Cerebellar cortex (tissue), 1 donor: Measurements from ENCODE around the gene MEX3D.

Source experiments
- DNase-seq: peaks from one replicate; pipeline ENCODE4 v3.0.0-alpha.2; 2015; ENCODE audit warnings: low spot score

The MEX3D gene

DNA sequence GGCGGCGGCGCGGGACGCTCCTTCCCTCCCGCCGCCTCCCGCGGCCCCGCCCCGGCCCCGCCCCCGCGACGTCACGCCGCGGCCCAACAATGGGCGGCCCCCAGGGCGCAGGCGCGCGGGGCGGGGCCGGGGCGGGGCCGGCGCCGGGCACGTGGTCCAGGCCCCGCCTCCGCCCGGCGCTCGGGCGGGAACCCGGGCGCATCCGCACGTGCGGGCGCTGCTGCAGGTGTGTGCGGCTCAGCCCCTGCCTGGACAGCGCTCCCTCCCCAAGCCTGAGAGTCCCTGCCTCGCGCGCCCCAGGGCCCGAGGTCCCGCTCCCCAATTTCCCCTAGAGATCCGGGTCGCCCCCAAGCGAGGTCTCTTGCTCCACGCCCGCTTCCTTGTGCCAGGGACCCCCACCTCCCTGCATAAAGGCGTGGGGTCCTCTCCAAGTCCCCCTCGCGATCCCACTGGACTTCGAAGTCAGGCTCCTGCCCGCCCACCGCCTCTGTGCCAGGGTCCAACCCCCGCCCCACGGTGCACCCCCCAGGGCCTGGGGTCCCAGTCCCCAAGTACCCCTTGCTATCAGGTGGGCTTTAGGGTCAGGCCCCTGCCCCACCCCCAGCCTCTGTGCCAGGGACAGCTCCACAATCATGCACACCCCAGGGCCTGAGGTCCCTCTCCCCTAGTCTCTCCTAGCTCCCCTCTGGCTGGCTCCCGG lies at the start of gene MEX3D:
MEX3D (minus strand) TSS at position 6 of the 700 bp plus-strand sequence. CDS start 267 bp downstream, outside the sequence.
- DNase-seq: peak; percentile 55

DNA sequence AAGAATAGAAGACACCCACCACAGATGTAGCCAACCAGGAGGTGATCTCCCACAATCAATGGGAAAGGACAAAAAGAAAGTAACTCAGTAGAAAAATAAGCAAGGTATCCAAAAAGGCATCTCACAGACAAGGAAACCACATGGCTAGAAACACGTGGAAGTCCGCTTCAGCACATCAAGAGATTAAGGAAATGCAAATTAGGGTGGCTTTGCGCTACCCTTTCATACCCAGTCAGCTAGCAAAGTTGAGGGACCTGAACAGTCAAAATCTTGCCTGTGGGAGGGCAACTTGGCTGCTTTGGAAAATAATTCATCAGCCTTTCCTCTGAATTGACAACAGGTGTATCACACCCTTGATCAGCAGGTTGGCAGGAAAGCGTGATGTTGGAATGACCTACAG lies 48.8 kb upstream of the MEX3D start:
- DNase-seq: no peak

DNA sequence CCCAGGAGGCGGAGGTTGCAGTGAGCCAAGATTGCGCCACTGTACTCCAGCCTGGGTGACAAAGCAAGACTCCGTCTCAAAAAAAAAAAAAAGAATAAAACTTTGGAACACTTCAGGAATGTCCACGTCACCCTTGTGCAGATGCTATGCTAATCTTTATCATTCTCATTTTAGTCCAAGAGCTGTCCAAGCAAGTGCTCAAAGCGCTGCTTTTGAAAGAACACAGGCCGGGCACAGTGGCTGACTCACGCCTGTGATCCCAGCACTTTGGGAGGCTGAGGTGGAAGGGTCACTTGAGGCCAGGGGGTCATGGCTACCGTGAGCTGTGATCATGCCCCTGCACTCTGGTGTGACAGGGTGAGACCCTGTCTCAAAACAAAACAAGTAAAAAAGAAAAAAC lies 48.3 kb upstream of the MEX3D start:
- no peak for DNase-seq

DNA sequence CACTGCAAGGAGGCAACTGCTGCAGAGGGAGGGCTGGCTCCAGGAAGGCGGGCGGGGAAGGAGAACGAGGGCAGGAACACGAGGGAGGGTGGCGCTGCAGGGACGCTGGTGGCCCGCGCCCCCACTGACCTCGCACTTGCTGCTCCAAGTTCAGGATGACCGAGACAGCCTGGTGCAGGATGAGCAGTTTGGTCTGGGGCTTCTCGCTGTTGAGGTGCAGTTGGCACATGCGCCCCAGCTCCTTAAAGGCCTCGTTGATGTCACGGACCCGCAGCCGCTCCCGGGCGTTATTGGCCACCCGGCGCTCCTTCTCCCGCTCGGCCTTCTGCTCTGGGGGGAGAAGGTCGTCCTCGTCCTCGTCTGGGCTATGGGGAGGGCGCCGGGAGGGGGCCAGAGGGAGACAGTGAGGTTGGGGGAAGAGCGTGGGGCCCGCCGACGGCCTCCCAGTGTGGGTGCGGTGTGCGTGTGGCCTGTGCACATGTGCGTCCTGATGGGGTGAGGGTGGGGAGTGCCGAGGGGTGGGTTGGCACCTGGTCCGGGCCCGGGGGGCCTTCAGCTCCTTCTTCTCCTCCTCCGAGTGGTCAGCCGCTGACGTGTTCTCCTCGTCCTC lies 47.1 kb upstream of the MEX3D start:
- no peak for DNase-seq

DNA sequence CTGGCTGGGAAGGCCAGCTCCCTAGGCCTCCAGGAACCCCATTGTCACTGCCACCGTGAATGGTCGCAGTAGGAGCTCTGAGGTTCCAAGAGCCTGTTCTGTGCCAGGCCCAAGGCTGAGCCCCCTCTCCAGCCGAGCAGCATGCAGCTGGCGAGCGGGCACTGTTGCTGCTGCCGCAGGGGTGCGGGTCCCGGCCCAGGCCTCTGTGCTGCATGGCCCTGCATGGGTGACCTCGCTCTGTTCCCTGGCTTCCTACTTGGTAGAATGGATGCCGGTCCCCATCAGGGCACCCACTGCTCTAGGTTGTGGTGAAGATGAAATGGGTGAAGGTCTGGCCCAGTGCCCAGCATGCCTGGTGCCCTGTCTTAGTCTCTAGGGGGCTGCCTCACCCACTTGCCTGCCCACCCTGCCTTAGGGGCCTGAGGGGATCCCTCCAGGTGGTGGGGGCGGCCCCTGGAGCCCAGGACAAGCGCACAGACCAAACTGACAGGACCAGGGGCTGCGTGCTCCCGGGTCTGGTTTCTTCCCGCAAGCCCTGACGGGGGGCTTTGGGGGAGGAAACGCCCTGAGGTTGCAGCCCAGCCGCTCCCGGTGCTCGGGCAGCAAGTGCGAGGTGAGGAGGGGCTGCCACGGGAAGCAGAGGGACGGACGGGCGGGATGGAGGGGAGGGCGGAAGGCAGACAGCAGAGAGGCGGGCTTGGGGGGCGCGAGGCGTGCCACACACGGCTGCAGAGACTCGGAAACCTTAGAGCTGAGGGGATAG lies 45.9 kb upstream of the MEX3D start:
- no peak for DNase-seq

DNA sequence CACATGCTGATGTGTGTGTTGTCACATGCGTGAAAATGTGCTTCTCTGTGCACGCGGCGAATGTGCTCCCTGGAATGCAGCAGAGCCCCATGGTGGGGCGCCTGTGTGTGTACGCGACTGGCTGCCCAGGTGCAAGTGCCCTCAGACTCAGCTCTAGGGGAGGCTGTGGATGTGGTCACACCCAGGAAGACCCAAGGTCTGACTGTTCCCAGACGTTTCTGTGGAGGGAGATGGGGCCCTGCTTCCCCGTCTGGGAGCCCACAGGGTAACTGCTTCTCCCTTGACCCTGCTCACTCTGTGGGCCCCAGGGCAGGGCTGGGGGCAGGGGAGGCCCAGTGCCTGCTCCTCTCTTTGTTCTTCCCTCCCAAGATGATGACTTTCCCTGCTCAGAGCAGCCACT lies 45.0 kb upstream of the MEX3D start:
- no peak for DNase-seq

DNA sequence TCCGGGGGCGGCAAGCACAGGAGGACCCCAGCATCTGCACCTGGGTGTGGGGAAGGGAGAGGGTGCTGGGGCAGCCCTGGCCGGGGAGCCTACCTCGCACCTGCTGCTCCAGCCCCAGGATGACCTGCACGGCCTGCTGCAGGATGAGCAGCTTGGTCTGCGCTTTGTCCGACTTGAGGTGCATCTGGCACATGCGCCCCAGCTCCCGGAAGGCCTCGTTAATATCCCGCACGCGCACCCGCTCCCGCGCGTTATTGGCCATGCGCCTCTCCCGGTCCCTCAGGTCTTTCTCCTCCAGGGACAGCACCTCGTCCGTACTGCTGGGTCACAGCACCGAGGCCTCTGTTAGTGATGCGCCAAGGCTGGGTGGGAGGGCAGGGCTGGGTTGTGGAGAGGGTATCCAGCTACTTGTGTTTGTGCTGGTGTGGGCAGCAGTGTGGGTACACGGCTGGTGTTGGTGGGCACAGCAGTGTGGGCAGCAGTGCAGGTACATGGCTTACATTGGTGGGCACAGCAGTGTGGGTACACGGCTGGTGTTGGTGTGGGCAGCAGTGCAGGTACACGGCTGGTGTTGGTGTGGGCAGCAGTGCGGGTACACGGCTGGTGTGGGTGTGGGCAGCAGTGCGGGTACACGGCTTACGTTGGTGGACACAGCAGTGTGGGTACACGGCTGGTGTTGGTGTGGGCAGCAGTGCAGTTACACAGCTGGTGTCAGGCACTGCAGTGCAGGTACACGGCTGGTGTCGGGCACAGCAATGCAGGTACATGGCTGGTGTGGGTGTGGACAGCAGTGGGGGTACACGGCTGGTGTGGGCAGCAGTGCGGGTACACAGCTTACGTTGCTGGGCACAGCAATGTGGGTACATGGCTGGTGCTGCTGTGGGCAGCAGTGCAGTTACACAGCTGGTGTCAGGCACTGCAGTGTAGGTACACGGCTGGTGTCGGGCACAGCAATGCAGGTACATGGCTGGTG lies 44.3 kb upstream of the MEX3D start:
- no peak for DNase-seq

DNA sequence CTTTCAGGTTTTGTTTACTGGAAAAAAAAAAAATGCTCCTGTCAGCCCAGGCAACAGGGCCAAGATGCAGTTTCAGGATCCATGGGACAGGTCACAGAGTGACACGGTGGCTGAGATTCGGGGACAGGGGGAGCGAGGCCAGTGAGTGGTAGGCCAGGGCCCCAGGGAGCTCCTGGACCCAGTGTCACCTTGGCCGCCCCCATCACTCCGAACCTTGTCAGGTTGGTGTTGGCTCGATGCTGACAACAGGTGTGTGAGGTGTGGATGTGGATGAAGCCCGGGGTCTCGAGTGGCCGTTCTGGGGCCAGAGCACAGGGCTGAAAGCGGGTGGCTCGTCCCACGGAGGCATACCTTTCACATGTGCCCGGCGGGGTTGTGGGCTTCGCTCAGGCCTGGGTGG lies 43.2 kb upstream of the MEX3D start:
- DNase-seq: no peak

DNA sequence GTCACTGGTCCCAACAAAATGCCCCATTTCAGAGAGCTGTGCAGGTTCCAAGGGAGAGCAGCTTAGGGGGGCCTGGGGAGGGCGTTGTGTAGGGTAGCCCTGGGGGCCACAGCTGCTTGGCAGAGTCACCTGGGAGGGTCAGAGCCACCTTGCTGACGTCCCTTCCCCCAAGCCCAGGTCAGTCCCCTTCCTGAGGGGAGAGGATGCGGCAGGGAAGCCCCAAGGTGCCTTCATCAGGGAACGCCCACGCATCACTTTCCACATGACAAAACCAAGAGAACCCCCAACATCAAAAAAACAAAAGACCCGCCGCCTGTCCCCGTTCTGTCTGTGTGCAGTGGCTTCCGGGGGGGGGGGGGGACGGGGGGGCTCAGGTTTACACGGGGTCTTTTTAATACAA lies 42.5 kb upstream of the MEX3D start:
- DNase-seq: no peak

DNA sequence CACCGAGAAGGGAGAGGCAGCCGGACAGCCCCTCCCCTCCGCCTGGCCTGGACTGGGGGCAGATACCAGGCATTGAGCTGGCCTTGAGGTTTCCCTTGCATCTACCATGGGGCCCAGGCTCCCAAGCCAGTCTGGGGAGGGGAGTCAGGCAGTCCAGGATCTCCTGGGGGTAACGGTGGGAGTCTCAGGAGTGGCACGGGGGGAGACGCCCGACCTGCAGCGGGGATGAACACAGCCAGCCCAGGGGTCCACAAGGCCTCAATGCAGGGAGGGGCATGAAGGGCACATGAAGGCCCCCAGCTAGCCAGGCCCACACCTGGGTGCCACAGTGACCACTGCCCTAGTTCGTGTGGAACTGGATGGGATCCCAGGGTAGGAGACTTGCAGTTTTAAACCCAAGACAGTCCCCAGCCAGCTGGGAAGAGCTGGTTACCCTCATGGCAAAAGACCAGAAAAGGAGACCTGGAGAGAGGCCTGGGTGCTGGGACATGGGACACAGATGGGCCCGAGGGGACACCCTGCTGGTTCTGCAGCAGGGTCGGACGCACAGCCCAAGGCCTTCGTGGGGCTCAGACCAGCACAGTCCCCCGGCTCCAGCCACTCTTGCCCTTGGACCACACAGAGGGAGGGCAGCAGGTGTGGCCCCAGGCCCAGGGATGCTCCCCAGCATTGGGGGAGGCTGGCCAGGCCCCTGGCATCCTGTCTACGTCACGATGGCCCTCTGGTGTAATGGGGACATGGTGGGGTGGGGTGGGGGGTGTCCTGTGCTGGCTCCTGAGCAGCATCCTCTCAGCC lies 41.8 kb upstream of the MEX3D start:
- no peak for DNase-seq

DNA sequence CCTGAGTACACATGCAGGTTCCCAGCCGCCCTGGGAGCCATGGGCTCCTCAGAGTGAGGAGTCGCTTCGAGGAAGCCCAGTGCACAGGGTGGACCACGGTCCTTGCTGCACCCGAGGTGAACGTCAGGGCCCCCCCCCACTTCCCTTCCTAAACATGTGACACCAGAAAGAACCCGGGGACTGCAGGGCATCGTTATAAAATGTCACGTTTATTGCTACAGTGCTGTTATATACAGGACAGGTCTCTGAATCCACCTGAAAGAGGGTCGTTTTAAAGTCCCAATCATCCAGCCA lies 40.9 kb upstream of the MEX3D start:
- no peak for DNase-seq

DNA sequence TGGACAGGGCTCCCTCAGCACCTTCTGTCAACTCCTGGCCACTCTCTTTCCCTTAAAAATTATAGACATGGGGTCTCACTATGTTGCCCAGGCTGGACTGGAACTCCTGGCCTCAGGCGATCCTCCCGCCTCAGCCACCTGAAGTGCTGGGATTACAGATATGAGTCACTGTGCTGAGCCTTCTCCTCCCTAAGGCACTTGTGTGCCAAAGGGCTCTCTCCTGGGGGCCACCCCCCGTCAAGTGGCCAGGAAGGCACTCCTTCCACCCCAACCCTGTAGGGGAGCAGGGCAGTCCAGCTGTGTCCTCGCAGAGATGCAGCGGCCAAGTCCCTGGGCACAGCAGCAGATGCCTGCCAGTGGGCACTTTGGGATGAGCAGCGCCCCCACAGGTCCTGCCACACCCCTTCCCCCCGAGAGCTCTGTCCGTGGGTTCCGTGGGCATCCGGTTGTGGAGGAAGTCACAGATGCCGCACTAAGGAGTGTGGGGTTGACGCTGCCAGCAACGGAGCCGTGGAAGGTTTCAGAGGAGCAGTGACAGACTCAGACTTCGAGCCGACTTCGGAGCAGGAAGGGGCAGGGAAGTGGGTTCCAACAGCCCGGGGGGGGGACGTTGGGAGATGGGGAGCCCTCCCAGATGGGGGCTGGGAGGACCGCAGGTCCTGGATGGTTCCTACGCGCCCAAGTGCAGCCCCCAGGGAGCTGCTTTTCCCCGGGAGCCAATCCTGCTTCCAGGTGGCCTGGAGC lies 40.4 kb upstream of the MEX3D start:
- no peak for DNase-seq

DNA sequence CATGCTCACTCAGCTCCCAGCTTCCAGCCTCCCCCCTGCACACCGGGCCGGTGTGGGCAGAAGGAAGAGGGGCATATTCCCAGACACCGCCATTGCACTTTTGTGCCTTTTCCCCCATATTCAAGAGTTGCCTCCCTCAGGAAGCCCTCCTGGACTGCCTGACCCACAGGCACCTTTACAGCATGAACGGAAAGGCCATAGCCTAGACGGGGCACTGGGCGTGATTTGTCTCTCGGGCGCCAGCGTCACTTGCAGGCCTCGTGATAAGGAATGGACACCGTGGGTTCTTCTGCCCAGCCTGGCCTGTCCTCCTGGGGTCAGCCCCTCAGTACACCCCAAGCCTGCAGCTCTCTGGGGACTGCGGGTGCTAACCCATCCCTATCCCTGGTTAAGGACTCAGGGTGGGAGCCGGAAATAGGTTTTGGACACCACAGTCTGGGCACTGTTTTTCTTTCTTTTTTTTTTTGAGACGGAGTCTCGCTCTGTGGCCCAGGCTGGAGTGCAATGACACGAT lies 38.1 kb upstream of the MEX3D start:
- DNase-seq: no peak

DNA sequence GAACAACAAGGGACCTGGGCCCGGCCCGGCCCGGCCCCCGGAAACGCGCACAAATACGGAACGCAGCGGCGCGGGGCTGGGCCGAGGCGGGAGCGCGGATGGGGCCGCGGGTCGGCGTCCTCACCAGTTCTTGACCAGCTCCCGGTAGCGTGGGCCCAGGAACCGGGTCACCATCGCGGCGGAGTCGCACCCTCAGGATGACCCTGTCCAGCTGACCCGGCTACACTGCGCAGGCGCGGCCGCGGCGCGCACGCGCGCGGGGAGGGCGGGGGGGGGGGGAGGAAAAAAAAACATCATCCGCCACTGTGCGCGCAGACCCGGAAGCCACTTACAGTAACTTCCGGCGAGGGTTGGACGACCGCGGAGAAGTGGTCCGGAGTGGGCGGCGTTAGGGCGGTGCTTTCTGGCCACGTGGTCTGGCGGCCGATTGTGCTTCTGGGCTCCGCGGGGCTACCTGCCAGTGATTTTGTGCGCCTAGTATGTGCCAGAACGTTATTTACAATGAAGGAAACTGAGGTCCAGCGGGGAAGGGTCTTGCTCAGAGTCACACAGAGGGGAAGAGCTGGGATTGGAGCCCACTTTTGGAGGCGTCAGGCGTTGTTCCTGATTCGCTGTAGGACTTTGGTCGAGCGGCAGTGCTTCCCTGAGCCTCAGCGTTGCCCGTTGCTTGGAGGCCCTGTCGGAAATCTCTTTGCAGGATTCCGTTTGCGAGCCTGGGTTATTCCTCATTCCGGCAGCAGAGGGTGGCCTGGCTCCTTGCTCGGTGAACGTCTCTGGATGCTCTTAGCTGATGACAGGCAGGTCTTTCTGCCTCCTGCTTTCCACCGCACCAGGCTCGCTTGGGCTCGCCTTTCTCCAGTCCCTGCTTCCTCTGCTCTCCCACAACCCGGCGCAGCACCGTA lies 37.4 kb upstream of the MEX3D start, which contains the start of gene UQCR11:
UQCR11 (minus strand) TSS at position 227 of the 902 bp plus-strand sequence; CDS start at position 174, 53 bp downstream.
- DNase-seq: peak; percentile 98

DNA sequence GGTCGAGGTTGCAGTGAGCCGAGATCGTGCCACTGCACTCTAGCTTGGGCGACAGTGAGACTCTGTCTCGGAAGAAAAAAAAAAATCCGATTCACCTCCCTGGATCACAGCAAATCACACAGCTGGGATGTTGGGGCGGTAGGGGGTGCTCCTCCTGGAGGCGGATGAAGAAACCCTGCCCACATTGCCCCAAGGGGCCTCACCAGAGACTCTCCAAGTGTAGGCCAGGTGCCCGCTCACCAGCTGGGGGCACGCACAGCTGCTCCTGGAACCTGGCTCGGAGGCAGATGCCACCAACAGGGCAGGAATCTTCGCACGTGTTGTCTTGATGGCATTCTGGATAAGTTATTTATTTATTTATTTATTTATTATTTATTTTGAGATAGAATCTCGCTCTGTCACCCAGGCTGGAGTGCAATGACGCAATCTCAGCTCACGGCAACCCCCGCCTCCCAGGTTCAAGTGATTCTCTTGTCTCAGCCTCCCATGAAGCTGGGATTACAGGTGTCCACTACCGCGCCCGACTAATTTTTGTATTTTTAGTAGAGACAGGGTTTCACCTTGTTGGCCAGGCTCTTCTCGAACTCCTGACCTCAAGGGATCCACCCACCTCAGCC lies 34.1 kb upstream of the MEX3D start:
- no peak for DNase-seq

DNA sequence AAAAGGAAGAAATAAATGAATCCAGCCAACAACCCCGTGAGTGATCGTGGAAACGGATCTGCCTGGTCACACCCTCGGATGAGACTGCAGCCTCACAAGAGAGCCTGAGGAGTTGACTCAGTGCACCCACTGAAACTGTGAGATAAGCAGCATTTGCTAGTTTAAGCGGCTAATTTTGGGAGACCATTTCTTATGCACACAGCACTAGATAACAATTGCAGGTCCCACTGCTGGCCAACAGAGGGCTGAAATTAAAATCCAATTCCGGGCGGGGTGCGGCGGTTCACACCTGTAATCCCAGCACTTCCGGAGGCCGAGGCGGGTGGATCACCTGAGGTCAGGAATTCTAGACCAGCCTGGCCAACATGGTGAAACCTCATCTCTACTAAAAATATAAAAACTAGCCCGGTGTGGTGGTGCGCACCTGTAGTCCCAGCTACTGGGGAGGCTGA lies 33.5 kb upstream of the MEX3D start:
- no peak for DNase-seq

DNA sequence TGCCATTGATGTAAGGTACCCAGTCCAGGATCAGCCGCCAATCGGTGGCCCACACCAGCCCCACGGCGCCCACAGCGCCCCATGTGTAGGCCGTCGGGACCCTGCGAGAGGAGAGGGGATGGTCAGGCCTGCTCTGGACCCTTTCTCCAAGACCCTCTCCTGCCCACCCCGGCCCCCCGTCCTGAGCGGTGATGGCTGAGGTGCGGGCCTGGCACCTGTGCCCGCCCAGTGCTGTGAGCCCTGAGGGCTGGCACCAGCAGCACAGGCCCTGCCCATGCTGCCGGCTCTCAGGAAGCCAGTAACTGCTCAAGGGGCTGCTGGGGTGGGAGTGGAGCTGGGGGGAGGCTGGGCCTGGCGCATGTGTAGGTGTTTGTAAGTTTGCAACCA lies 31.3 kb upstream of the MEX3D start:
- DNase-seq: no peak

DNA sequence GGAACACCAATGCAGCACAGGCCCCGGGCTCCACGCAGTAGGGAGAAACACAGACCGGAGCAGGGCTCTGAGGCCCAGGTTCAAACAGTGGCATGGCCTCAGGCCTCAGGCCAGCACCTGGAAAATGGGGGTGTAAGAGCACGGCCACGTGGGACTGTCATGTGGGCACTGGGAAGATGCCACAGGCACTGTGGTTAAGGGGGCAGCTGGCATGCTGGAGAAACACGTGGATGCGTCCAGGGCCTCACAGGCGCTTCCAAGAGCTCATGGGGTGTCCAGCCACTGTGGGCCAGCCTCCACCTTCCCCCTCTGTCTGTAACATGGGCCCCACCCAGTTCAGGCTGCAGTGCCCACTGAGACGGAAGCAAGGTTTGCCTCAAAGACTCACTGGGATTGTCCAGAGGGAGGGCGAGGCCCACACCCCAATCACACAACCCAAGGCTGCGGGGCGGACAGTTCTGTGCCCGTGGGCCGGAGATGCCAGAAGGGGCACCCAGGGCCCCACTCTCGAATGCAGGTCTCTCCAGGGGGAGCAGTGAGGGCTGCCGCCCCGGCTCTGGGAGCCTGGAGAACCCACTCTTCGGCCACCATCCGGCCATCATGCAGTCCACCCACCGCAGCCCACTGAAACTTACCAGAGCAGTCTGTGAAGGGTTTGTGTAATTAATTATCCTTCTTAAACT lies 30.8 kb upstream of the MEX3D start:
- no peak for DNase-seq
